ENCODE results near the gene BMP4.

BMP4 gene

DNA sequence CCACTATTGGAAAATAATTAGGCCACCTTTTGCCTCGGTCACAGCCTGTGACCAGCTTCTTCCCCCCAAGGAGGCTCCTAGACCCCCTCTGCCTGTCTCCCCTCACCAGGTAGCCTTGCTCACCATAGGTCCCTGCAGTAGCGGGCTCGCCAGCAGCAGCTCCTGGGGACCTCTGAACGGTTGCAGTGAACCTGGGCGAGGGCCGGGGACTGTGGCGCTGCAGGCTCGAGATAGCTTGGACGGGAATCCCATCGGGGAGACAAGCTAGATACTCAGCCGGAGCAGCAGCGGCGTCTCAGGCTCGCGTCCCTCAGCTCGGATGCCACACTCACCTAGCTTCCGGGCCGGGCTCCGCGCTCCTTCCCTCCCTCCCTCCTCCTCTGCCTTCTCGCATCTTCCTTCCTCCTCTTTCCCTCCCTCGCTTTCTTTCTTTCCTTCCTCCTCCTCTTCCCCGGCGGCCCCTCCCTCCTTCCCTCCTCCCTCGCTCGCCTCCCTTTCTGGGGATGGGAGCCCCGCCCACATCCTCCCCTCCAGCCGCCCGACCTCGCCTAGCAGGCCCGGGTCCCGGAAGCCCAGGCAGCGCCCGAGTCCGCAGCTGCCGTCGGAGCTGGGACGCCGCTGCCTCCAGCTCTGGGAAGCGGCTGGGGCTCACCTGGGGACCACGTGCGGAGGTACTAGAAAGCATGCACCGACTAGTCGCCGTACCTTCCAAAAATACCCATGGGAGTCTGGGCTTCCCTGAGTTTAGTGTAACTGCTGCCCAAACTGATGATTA is at the start of gene BMP4:
Gene BMP4 (minus strand): TSS at position 399 of the 775 bp plus-strand sequence. CDS start 4,603 bp downstream, outside the sequence.
- TF ChIP-seq, protein P1, sequence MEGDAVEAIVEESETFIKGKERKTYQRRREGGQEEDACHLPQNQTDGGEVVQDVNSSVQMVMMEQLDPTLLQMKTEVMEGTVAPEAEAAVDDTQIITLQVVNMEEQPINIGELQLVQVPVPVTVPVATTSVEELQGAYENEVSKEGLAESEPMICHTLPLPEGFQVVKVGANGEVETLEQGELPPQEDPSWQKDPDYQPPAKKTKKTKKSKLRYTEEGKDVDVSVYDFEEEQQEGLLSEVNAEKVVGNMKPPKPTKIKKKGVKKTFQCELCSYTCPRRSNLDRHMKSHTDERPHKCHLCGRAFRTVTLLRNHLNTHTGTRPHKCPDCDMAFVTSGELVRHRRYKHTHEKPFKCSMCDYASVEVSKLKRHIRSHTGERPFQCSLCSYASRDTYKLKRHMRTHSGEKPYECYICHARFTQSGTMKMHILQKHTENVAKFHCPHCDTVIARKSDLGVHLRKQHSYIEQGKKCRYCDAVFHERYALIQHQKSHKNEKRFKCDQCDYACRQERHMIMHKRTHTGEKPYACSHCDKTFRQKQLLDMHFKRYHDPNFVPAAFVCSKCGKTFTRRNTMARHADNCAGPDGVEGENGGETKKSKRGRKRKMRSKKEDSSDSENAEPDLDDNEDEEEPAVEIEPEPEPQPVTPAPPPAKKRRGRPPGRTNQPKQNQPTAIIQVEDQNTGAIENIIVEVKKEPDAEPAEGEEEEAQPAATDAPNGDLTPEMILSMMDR (conservative IDR thresholded peaks at IDR 0.05; ENCODE audit: low read depth, low read length), result no peak
- DNase-seq (ENCODE audit: low read depth), result no peak
- H3K4me3 ChIP-seq (ENCODE audit: low read length), result peak within 1 kb of the TSS; percentile 99

DNA sequence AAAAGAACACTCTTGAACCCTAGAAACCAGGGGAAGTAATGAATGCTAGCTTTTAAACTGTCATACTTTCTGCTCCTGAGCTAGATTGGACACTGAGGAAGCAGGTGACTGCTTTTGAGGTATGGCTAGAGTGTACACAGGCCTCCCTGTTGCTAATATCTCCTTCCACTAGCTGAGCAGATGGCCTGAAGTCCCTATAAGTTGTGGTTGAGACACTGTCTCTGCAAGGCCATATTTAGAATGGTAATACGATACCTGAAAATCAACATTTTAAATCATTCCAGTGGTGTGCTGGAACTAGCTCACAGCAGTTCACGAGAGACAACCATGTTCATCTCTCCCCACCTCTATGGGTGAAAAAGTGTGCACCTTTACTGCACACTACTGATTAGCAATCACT is 46.4 kb upstream of the BMP4 start:
- TF ChIP-seq, protein P1 (conservative IDR thresholded peaks at IDR 0.05; ENCODE audit: low read depth, low read length), result no peak
- no peak for DNase-seq (ENCODE audit: low read depth)
- H3K4me3 ChIP-seq (ENCODE audit: low read length), result no peak overlapping the region

DNA sequence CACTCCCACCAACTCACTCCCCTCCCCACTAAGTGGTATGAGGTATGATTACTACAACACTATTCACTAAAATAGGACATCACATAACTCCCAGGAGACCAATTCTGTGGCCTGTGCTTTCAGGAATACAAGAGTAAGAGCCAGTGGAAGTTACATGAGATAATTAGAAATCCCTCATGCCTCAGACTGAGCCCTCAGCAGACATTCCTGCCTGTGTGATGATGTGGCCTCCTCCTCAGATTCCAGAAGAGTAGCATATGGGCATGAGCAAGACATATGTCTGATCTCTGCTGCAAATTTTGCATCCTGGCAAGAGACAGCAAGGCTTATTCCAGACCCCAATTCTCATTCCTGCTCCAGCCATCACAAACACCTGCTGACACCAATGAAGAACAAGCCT is 46.0 kb upstream of the BMP4 start:
- TF ChIP-seq, protein P1 (conservative IDR thresholded peaks at IDR 0.05; ENCODE audit: low read depth, low read length), result no peak
- no peak overlapping the region for H3K4me3 ChIP-seq (ENCODE audit: low read length)
- DNase-seq (ENCODE audit: low read depth), result no peak

DNA sequence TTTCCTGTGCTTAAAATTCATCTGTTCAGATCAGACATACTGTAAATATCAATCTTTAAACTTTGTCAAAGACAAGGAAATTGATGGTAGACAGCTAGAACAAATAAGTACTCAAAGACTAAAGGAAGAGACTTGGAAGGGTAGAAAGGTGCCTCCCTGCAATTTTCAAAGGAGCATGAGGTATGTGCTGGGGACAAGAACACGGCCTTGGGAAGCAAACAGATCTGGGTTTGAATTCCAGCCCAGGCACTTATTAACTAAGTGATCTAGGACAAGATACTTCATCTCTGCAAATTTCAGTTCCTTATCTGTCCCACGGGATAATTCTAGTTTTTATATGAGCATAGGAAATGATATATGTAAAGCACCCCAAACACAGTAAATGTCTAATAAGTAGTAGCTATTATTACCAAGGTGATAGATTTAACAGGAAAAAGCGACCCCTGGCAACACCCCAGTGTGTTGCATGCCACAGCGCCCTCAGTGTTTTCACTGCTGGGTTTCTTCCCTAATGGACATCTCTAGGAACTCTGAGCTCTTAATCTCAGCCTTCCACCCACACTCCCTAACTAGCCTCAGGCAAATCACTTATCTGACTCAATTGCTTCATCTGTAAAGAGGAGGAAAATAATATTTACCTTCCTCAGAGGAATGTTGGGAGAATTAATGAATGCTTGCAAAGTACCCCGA is 44.7 kb upstream of the BMP4 start:
- TF ChIP-seq, protein P1 (conservative IDR thresholded peaks at IDR 0.05; ENCODE audit: low read depth, low read length), result peak; percentile 35

DNA sequence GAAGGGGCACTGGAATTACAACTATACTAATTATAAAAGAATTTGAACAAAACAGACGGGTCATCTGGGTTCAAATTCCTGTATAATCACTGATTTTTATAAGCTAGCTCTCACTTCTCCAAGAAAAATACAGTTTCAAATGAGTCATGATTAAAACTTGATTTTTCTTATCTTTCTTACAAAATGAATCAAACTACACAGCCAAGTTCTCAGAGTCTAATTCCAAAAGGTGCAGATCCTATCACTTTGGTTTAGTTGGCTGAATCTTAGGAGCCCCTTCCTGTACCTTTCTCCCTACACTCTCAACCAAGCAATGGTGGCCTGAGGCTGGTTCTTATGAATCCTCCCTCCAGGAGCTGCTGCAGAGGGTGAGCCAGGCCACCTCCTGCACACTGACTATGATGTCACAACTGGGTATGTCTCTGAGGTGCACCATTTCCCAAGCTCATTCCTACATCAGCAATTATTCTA is 43.8 kb upstream of the BMP4 start:
- DNase-seq (ENCODE audit: low read depth), result peak; percentile 85
- TF ChIP-seq, protein P1 (conservative IDR thresholded peaks at IDR 0.05; ENCODE audit: low read depth, low read length), result no peak

More for the DNA sequence above, 44.7 kb upstream of the BMP4 start:
- no peak overlapping the region for H3K4me3 ChIP-seq (ENCODE audit: low read length)
- peak; percentile 34 for DNase-seq (ENCODE audit: low read depth)

DNA sequence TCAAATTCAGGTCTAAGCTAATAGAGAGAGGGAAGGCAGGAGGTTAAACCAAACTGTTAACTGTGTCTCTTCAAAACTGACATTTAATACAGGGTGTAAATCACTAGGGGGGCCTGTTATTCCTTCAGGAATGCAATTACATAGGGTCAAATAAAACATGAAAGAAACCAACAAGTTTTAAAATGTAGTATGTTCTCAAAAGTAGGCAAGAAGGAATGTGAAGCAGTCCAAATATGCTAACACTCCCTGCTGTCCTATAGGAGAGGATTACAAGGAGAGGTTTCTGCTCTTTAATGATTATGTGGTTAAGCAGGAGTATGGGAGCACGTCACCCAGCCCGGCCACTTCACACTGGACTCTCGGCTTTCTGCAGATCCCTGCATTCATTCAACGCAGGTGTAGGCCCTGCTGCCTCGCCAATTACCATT is 42.5 kb upstream of the BMP4 start:
- TF ChIP-seq, protein P1 (conservative IDR thresholded peaks at IDR 0.05; ENCODE audit: low read depth, low read length), result no peak
- H3K4me3 ChIP-seq (ENCODE audit: low read length), result no peak overlapping the region
- peak; percentile 98 for DNase-seq (ENCODE audit: low read depth)

More for the DNA sequence above, 43.8 kb upstream of the BMP4 start:
- H3K4me3 ChIP-seq (ENCODE audit: low read length), result no peak overlapping the region

Data from retinal pigment epithelial cell (primary cell).